Measurements from ENCODE around the gene PIRT. TPM values are rescaled to one million over a fixed set of nuclear protein-coding genes. Genes with fewer than 3 reads are reported as not detected.

Gene PIRT
- polyA plus RNA-seq, 1 of the 3 experiments (the other 2 are of a cell fraction) = not detected

- CTCF ChIA-PET = interaction anchor here (1.4 to 1.6 kb wide), 2 partner anchors 15 to 116 kb away, joined by 4 to 5 read pairs; no protein-coding TSS in a partner anchor
- no peak for TF ChIP-seq RXRA (IDR thresholded peaks at IDR 0.05; ENCODE audit: borderline replicate concordance, low read depth)
- no peak for TF ChIP-seq FOXJ3 (CRISPR knock-in tag; IDR thresholded peaks at IDR 0.05)
- TF ChIP-seq NFIC (IDR thresholded peaks at IDR 0.05; ENCODE audit: borderline replicate concordance) = no peak
- no peak for TF ChIP-seq TAF1 (IDR thresholded peaks at IDR 0.05; ENCODE audit: borderline replicate concordance, low read depth, low read length)
- TF ChIP-seq RCOR1 (IDR thresholded peaks at IDR 0.05; ENCODE audit: low read length) = no peak
- TF ChIP-seq GATA2 (CRISPR knock-in tag; IDR thresholded peaks at IDR 0.05) = no peak
- no peak for TF ChIP-seq REST (IDR thresholded peaks at IDR 0.05; ENCODE audit: low read depth, low read length)
- no peak for TF ChIP-seq MAX (IDR thresholded peaks at IDR 0.05; ENCODE audit: low read depth)
- no peak for TF ChIP-seq POLR2AphosphoS5 (IDR thresholded peaks at IDR 0.05; ENCODE audit: low read depth, low read length)
- no peak for TF ChIP-seq RFX5 (IDR thresholded peaks at IDR 0.05; ENCODE audit: low read length)
- no peak for TF ChIP-seq SMC3 (IDR thresholded peaks at IDR 0.05; ENCODE audit: low read depth, low read length)
- no peaks in the 10 kb centered on the region for H4K20me1 ChIP-seq (ENCODE audit: insufficient read depth)
- H3K4me2 ChIP-seq = no peak overlapping the region
- no peak overlapping the region for H3K27ac ChIP-seq (ENCODE audit: low read depth in 2 of 2, low read length in 1 of 2)
- H3F3A ChIP-seq (replicated peaks; ENCODE audit: insufficient read depth) = no peaks in the 10 kb centered on the region
- no peaks in the 10 kb centered on the region for H3K79me2 ChIP-seq (ENCODE audit: insufficient read depth)
- no peak overlapping the region for H3K9ac ChIP-seq
- no peaks in the 10 kb centered on the region for H3K9me3 ChIP-seq
- no peak overlapping the region for H2AFZ ChIP-seq (ENCODE audit: low read depth)
- H3K9me2 ChIP-seq = no peaks in the 10 kb centered on the region
- no peaks in the 10 kb centered on the region for H3K36me3 ChIP-seq (replicated peaks in 1 of 2; ENCODE audit: control insufficient read depth in 1 of 2, insufficient read depth in 2 of 2, low read length in 1 of 2)
- H3K4me1 ChIP-seq (ENCODE audit: control insufficient read depth in 1 of 2, insufficient read depth in 2 of 2, low read depth in 1 of 2, low read length in 1 of 2) = peaks cover 0 to 3% of the 10 kb centered on the region in 2 experiments; a peak in 1 of 4 replicates
- 57% methylated on average over 7 of the region's 7 CpGs for WGBS (ENCODE audit: low lambda C conversion rate)
- H3K27me3 ChIP-seq (ENCODE audit: insufficient read depth) = no peaks in the 10 kb centered on the region
- DNase-seq = no peak
- H3K4me3 ChIP-seq (ENCODE audit: low read depth in 2 of 2, low read length in 1 of 2) = no peak overlapping the region
- POLR2A ChIA-PET = no interaction called here
These were observed 38.5 kb downstream of the PIRT start for GRCh38 chr17:10799407-10799806.

- Histone ChIP-seq H3K27ac (ENCODE audit: low read depth in 2 of 2, low read length in 1 of 2) (no peak overlapping the region), H3K27me3 (ENCODE audit: insufficient read depth) (no peaks in the 10 kb centered on the region), H3F3A (replicated peaks; ENCODE audit: insufficient read depth) (no peaks in the 10 kb centered on the region), H3K4me1 (ENCODE audit: control insufficient read depth in 1 of 2, insufficient read depth in 2 of 2, low read depth in 1 of 2, low read length in 1 of 2) (peaks cover 0 to 3% of the 10 kb centered on the region in 2 experiments; a peak in 1 of 4 replicates), H3K79me2 (ENCODE audit: insufficient read depth) (no peaks in the 10 kb centered on the region), H3K9ac (no peak overlapping the region), H2AFZ (ENCODE audit: low read depth) (no peak overlapping the region), H3K9me3 (no peaks in the 10 kb centered on the region), H4K20me1 (ENCODE audit: insufficient read depth) (no peaks in the 10 kb centered on the region), H3K36me3 (replicated peaks in 1 of 2; ENCODE audit: control insufficient read depth in 1 of 2, insufficient read depth in 2 of 2, low read length in 1 of 2) (no peaks in the 10 kb centered on the region), H3K4me2 (no peak overlapping the region), H3K4me3 (ENCODE audit: low read depth in 2 of 2, low read length in 1 of 2) (no peak overlapping the region), H3K9me2 (no peaks in the 10 kb centered on the region)
- ChIA-PET POLR2A (no interaction called here), CTCF (interaction anchor here (1.1 to 1.6 kb wide), 3 partner anchors 15 to 115 kb away, joined by 3 to 5 read pairs (median 4); no protein-coding TSS in a partner anchor)
- no peak for TF ChIP-seq GATA2 (CRISPR knock-in tag; IDR thresholded peaks at IDR 0.05)
- TF ChIP-seq RFX5 (IDR thresholded peaks at IDR 0.05; ENCODE audit: low read length) = no peak
- WGBS (ENCODE audit: low lambda C conversion rate) = 46% methylated on average over 7 of the region's 7 CpGs
- DNase-seq = no peak
These were observed 39.0 kb downstream of the PIRT start for GRCh38 chr17:10798910-10799309.
